ENCODE results near the gene ENOX1. TPM values are rescaled to one million over a fixed set of nuclear protein-coding genes. Genes with fewer than 3 reads are reported as not detected.
A peak's percentile ranks its signal among the peaks of the same experiment; 100 is the strongest.

The ENOX1 gene
- total RNA-seq, 1 donor from 2014 or later, result 3.0 TPM

DNA sequence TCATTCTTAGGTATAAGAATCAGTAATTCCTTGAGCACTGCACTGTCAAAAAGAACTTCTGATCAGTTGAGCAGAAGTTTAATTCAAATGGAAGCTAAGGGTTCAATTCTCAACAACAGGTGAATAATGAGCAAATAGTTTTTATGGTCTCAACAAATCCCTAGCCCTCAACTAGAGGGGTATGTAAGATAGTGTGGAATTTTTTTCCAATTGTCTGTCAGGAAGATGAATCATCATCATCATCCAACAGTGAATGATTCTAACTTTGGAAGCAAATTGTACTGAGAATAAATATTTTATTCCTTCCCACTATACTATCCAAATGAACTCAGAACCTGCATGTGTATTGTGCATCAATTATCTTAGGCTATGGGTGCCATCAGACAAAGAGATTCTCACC is 372.7 kb downstream of the ENOX1 start:
- Mint-ChIP-seq H3K4me3 (no peak overlapping the region), H3K27me3 (ENCODE audit: low read depth) (no peaks in the 10 kb centered on the region), H3K36me3 (no peaks in the 10 kb centered on the region), H3K9me3 (no peaks in the 10 kb centered on the region), H3K27ac (no peak overlapping the region), H3K4me1 (peaks cover 31% of the 10 kb centered on the region)
- TF ChIP-seq, protein P1, sequence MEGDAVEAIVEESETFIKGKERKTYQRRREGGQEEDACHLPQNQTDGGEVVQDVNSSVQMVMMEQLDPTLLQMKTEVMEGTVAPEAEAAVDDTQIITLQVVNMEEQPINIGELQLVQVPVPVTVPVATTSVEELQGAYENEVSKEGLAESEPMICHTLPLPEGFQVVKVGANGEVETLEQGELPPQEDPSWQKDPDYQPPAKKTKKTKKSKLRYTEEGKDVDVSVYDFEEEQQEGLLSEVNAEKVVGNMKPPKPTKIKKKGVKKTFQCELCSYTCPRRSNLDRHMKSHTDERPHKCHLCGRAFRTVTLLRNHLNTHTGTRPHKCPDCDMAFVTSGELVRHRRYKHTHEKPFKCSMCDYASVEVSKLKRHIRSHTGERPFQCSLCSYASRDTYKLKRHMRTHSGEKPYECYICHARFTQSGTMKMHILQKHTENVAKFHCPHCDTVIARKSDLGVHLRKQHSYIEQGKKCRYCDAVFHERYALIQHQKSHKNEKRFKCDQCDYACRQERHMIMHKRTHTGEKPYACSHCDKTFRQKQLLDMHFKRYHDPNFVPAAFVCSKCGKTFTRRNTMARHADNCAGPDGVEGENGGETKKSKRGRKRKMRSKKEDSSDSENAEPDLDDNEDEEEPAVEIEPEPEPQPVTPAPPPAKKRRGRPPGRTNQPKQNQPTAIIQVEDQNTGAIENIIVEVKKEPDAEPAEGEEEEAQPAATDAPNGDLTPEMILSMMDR (IDR thresholded peaks at IDR 0.05; ENCODE audit: unreplicated experiment), result no peak
- DNase-seq (ENCODE audit: low spot score in 2 of 2, unreplicated experiment in 2 of 2), result no peak

DNA sequence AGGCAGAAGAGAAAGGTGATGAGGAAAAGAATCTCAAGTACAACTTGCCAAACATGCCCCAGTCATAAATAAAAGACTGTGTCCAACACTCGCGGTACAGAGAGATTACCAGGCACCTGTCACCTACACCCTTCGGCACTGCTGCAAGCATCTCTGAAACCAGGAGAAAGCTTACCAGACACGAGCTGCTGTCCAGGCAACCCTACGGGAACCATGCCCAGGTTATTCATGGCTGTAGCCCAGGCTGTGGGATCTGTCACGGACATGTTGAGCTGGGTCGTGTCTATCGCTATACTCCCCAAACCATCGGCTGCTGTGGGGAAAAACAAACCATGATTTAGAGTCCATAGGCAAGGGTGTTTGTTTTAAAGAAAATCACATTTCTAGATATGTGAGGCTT is 375.0 kb downstream of the ENOX1 start:
- Mint-ChIP-seq H3K27ac (no peak overlapping the region), H3K9me3 (no peaks in the 10 kb centered on the region), H3K27me3 (ENCODE audit: low read depth) (no peaks in the 10 kb centered on the region), H3K4me3 (no peak overlapping the region), H3K4me1 (peaks cover 40% of the 10 kb centered on the region), H3K36me3 (no peaks in the 10 kb centered on the region)
- no peak for DNase-seq (ENCODE audit: low spot score in 2 of 2, unreplicated experiment in 2 of 2)
- TF ChIP-seq, protein P1 (IDR thresholded peaks at IDR 0.05; ENCODE audit: unreplicated experiment), result no peak

DNA sequence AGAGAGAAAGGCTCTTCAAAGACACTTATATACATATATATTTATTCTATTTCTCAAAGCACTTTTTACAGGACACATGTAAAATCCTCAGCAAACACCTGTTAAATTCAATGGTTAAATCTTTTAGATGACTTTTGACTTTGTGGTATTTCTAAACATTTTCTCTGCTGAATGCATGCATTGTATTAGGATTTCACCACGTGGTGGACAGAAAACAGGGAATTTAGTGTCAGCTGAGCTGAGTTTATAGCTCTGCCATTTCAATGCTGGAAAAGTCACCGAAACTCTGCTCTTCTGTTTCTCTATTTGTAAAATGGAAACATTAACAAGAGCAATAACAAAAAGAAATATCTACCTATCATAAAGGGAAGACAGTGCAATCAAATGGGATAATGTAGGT is 375.6 kb downstream of the ENOX1 start:
- H3K27ac Mint-ChIP-seq, result no peak overlapping the region
- H3K4me1 Mint-ChIP-seq, result peaks cover 40% of the 10 kb centered on the region
- TF ChIP-seq, protein P1 (IDR thresholded peaks at IDR 0.05; ENCODE audit: unreplicated experiment), result no peak
- no peaks in the 10 kb centered on the region for H3K27me3 Mint-ChIP-seq (ENCODE audit: low read depth)
- H3K9me3 Mint-ChIP-seq, result no peaks in the 10 kb centered on the region
- no peak overlapping the region for H3K4me3 Mint-ChIP-seq
- no peak for DNase-seq (ENCODE audit: low spot score in 2 of 2, unreplicated experiment in 2 of 2)
- no peaks in the 10 kb centered on the region for H3K36me3 Mint-ChIP-seq

DNA sequence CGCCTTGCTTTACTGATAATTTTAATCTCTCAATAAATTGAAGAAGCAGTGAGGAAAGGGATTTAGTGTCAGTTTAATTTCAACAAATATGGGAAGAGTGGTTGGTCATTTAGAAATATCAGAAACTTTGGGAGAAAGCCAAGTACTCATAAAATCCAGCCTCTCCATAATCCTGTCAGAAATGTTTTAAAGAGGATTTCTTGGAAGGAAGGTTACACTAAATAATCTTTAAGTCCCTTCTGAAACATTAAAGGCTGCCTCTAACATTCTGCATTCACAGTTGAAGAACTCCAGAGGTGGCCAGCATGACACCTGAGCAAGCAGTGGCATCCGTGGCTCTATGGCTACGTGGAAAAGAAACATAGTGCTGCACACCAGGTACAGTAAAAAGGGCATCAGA is 378.5 kb downstream of the ENOX1 start:
- TF ChIP-seq, protein P1 (IDR thresholded peaks at IDR 0.05; ENCODE audit: unreplicated experiment), result no peak
- H3K27ac Mint-ChIP-seq, result peak overlapping the region; percentile 23
- no peak for DNase-seq (ENCODE audit: low spot score in 2 of 2, unreplicated experiment in 2 of 2)
- H3K36me3 Mint-ChIP-seq, result no peaks in the 10 kb centered on the region
- H3K4me3 Mint-ChIP-seq, result no peak overlapping the region
- peaks cover 39% of the 10 kb centered on the region for H3K4me1 Mint-ChIP-seq
- no peaks in the 10 kb centered on the region for H3K27me3 Mint-ChIP-seq (ENCODE audit: low read depth)
- H3K9me3 Mint-ChIP-seq, result no peaks in the 10 kb centered on the region

DNA sequence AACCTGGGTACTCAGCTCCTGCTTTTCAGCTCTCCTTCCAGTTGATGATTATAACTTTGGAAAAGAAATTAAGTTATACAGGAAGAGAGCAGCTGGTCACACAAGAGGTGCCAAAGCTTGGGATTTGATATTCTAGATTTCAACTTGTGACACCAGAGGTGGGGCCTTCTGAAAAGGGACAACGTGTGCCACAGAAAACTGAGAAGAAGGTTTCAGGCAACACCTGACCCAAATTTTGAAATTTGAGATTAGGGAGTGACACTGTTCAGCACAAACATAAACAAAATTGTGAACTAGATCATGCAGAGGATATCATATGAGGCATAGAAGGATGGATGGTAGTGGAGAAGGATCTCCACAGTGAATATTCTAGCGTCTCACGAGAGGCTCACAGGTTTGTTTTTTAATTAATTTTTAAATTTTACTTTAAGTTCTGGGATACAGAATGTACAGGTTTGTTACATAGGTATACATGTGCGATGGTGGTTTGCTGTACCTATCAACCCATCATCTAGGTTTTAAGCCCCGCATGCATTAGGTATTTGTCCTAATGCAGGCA is 379.7 kb downstream of the ENOX1 start:
- Mint-ChIP-seq H3K27ac (no peak overlapping the region), H3K9me3 (no peaks in the 10 kb centered on the region), H3K36me3 (no peaks in the 10 kb centered on the region), H3K4me3 (no peak overlapping the region), H3K27me3 (ENCODE audit: low read depth) (no peaks in the 10 kb centered on the region), H3K4me1 (peaks cover 37% of the 10 kb centered on the region)
- no peak for DNase-seq (ENCODE audit: low spot score in 2 of 2, unreplicated experiment in 2 of 2)
- TF ChIP-seq, protein P1 (IDR thresholded peaks at IDR 0.05; ENCODE audit: unreplicated experiment), result no peak

DNA sequence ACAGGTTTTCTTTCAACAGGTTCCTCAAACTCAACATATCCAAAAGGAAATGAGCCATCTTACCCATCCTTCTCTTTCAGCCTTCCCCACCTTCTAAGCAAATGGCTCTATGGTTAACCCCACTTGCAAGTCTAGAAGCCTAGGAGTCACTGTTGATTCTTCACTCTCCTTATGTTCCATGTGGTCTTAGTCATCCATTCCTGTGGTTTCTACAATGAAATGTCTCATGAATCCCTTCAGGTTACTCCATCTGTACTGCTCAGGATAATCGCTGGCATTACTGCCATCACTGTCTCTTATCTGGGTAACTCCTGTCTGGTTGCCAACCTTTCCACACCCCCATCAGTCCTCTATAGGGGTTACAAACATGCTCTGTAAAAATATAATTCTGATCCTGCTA is 381.3 kb downstream of the ENOX1 start:
- DNase-seq (ENCODE audit: low spot score in 2 of 2, unreplicated experiment in 2 of 2), result no peak
- H3K27me3 Mint-ChIP-seq (ENCODE audit: low read depth), result no peaks in the 10 kb centered on the region
- no peak overlapping the region for H3K4me3 Mint-ChIP-seq
- peaks cover 36% of the 10 kb centered on the region for H3K4me1 Mint-ChIP-seq
- no peak overlapping the region for H3K27ac Mint-ChIP-seq
- H3K36me3 Mint-ChIP-seq, result no peaks in the 10 kb centered on the region
- TF ChIP-seq, protein P1 (IDR thresholded peaks at IDR 0.05; ENCODE audit: unreplicated experiment), result no peak
- no peaks in the 10 kb centered on the region for H3K9me3 Mint-ChIP-seq

Data from mesothelial cell of epicardium (in vitro differentiated cells).